ENCODE results near the gene GLCCI1. TPM values are rescaled to one million over a fixed set of nuclear protein-coding genes. Genes with fewer than 3 reads are reported as not detected.

GLCCI1 gene
- total RNA-seq, 4 donors from 2014 or later = 17.5 to 27.1 (median 20.7) TPM

- 87 to 90% methylated on average over 2 of the region's 2 CpGs for WGBS, 2 donors
- no peak overlapping the region for H3K4me3 ChIP-seq (ENCODE audit: low read depth, poor library complexity, severe bottlenecking)
- DNase-seq (ENCODE audit: low spot score in 2 of 2) = no peak
- TF ChIP-seq CTCF (IDR thresholded peaks at IDR 0.05) = no peak
- no peak for TF ChIP-seq POLR2A (IDR thresholded peaks at IDR 0.05)
- intact Hi-C loops (cut with DNase I; ENCODE audit: low total_unique reads) = no loop called here
These were observed 164.7 kb downstream of the GLCCI1 start for GRCh38 chr7:8133188-8133848.

- no peak for TF ChIP-seq CTCF (IDR thresholded peaks at IDR 0.05)
- TF ChIP-seq POLR2A (IDR thresholded peaks at IDR 0.05) = no peak
- WGBS, 2 donors = 77 to 84% methylated on average over 10 of the region's 10 CpGs
- intact Hi-C loops (cut with DNase I; ENCODE audit: low total_unique reads) = no loop called here
- DNase-seq (ENCODE audit: low spot score in 2 of 2) = no peak
- H3K4me3 ChIP-seq (ENCODE audit: low read depth, poor library complexity, severe bottlenecking) = no peak overlapping the region
These were observed 165.6 kb downstream of the GLCCI1 start for GRCh38 chr7:8134089-8134733.

- no peak for TF ChIP-seq CTCF (IDR thresholded peaks at IDR 0.05)
- TF ChIP-seq POLR2A (IDR thresholded peaks at IDR 0.05) = no peak
- 92 to 100% methylated on average over 3 of the region's 3 CpGs for WGBS, 2 donors
- intact Hi-C loops (cut with DNase I; ENCODE audit: low total_unique reads) = no loop called here
- no peak for DNase-seq (ENCODE audit: low spot score in 2 of 2)
- H3K4me3 ChIP-seq (ENCODE audit: low read depth, poor library complexity, severe bottlenecking) = no peak overlapping the region
These were observed 166.8 kb downstream of the GLCCI1 start for GRCh38 chr7:8135417-8135816.

- DNase-seq (ENCODE audit: low spot score in 2 of 2) = no peak
- no peak overlapping the region for H3K4me3 ChIP-seq (ENCODE audit: low read depth, poor library complexity, severe bottlenecking)
- intact Hi-C loops (cut with DNase I; ENCODE audit: low total_unique reads) = no loop called here
- no peak for TF ChIP-seq POLR2A (IDR thresholded peaks at IDR 0.05)
- no peak for TF ChIP-seq CTCF (IDR thresholded peaks at IDR 0.05)
- 92 to 95% methylated on average over 12 of the region's 12 CpGs for WGBS, 2 donors
These were observed 167.6 kb downstream of the GLCCI1 start for GRCh38 chr7:8136051-8136730.

Measured in lower leg skin (tissue), 4 donors.